GM12864 (cell line): Measurements from ENCODE around the gene MPRIP.
"Not testable (repeated sequence)": the region's sequence is repeated elsewhere in the genome, so short reads cannot be mapped to it uniquely, and the experiment has no call there.

Source experiments
- DNase-seq: peaks from one replicate; pipeline ENCODE4 v3.0.0-alpha.2; 2011; ENCODE audit warnings: low read depth
- H3K4me3 ChIP-seq: 2 replicates; pipeline ENCODE4 v1.5.1; 2011; ENCODE audit warnings: mild to moderate bottlenecking, low read depth, low read length, control low read depth
- TF ChIP-seq, protein P1 (sequence below): IDR thresholded peaks from 2 replicates; pipeline ENCODE4 v1.5.1; 2011; ENCODE audit warnings: low read depth, mild to moderate bottlenecking, moderate library complexity, low read length, control low read depth, inconsistent platforms; ENCODE audit errors: missing control alignments

Gene MPRIP

DNA sequence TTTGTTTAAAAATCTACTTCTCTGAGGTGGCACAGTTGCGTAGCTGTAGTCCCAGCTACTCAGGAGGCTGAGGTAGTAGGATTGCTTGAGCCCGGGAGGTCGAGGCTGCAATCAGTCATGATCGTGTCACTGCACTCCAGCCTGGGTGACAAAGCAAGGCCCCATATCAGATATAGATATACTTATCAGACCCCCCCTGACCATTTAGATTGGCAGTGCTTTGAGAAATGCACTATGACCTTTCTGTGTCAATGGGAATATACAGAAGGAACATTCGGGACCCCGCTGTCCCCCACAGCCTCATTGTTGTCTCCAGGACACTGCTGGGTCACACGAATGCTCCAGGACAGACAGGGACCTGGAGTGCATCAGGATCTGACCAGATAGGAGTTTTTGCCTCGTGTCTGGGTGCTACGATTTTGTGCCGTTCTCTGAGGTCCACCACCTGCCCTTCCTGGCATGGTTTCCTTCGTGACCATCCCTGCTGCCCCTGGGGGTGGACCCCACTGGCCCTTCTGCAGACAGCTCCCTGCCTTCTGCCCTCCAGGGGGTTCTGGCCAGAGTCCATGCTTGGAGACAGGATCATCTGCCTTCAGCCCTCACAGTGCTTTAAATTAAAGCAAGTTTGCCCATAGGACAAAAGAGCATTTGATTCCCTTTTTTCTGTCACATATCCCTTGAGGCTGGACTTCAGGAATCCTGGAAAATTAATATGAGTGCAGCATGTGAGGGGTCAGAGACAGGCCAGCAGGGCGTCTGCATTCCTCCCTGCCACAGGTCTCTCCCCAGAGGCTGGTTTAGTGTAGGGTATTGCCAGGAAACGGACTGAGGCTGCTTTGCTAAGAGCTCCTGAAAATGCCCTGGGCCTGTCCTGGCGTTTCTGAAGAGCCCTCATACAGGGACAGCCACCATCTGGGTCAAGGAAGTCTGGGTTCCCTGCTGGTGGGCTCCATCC lies 144.6 kb downstream of the MPRIP start:
- no peak for DNase-seq
- TF ChIP-seq, protein P1, sequence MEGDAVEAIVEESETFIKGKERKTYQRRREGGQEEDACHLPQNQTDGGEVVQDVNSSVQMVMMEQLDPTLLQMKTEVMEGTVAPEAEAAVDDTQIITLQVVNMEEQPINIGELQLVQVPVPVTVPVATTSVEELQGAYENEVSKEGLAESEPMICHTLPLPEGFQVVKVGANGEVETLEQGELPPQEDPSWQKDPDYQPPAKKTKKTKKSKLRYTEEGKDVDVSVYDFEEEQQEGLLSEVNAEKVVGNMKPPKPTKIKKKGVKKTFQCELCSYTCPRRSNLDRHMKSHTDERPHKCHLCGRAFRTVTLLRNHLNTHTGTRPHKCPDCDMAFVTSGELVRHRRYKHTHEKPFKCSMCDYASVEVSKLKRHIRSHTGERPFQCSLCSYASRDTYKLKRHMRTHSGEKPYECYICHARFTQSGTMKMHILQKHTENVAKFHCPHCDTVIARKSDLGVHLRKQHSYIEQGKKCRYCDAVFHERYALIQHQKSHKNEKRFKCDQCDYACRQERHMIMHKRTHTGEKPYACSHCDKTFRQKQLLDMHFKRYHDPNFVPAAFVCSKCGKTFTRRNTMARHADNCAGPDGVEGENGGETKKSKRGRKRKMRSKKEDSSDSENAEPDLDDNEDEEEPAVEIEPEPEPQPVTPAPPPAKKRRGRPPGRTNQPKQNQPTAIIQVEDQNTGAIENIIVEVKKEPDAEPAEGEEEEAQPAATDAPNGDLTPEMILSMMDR, result no peak

DNA sequence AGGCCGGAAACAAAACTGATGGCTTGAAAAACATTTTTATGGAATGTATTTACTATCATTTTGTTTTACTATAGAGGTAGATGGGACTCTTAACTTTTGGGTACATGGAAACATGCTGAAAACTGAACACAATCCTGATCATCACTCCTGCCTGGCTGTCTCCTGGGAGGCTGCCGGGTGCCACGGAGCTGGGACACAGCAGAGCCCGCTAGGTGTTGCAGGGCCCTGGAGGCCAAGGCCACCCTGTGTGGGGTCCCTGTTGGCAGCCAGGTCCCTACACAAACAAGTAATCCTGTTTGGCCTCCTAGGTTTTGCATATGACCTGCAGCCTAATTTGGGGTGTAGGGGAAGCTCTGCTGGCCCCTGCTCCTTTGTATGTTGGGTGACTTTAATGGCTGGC lies 146.3 kb downstream of the MPRIP start:
- no peak for DNase-seq
- TF ChIP-seq, protein P1, result no peak
- no peak overlapping the region for H3K4me3 ChIP-seq

More for the DNA sequence above, 144.6 kb downstream of the MPRIP start:
- H3K4me3 ChIP-seq, result no peak overlapping the region

DNA sequence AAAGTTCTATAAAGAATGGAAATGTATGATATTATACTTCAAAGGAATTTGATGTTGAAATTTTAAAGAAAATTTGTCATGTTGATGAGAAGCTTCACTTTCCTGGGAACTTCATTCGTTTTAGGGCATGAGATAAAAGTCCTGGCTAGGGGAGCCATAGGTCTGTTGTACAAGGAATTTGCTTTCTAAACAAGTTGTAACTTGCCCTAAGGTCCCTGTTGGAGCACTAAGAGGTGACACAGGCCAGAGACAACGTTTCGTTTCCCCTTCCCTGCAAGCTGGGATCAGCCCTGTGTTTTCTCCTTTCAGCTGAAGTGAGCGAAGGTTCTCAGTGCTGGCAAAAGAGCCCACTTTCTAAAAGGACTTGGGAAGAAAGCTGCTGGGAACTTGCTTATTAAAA lies 147.3 kb downstream of the MPRIP start:
- TF ChIP-seq, protein P1, result no peak
- H3K4me3 ChIP-seq, result no peak overlapping the region
- DNase-seq, result no peak

DNA sequence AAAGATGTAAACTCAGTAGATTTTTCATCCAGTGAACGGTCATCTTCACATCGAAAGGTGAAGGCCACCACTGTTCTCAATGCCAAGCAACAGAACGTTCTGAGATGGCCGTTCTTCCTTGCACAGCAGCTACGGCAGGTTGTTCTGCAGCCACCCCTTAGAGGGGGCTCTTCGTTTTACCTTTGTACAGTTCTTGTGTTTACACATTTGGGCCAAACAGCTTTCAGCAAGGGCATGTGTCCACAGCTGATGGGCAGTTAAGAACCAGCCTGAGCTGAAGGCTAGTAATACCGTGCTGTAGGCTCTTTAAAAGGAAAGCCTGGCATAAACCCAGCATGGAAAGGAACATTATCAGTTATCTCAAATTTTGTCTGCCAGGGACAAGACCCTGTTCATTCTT lies 147.9 kb downstream of the MPRIP start:
- TF ChIP-seq, protein P1, result no peak
- H3K4me3 ChIP-seq, result no peak overlapping the region
- DNase-seq, result no peak

DNA sequence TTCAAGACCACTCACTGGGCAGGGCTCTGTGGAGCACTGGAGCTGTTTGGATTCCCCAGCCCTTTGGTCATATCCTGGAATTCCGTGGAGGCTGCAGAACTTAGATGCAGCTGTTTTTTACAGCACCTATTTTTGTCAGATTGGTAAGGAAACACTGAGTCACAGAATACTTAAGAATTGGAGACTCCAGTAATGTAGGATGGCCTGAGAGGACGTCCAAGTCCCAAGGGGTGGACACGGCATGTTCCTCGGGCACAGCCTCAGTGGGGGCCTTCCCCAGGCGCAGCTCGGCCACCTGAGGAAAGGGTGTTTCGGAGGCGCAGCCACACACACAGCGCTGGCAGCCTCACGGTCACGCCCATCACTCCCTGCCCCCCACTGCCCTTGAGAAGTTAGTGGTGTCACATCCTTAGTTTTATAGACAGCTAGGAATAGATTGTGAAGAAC lies 149.1 kb downstream of the MPRIP start:
- DNase-seq, result no peak
- no peak overlapping the region for H3K4me3 ChIP-seq
- TF ChIP-seq, protein P1, result no peak

DNA sequence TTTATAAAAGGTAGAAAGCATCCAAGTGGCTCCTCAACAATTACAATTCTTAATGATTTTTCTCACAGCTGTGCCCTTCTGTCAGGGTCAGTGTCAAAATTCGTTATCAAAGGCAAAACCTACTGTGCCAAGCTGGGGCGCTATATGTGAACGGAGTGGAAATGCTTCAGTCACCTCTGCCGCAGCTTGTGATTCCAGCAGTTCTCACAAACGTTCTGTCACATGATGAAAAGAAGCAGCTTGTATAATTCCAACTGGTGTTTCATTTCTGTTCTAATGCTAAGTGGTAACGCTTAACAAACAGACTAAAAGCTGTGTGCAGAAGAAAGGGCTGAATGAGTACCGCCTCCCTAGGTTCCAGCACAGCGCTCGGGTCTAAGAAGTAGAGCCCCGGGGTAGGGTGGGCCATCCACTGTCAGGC lies 149.7 kb downstream of the MPRIP start:
- DNase-seq, result no peak
- no peak overlapping the region for H3K4me3 ChIP-seq
- TF ChIP-seq, protein P1, result no peak

DNA sequence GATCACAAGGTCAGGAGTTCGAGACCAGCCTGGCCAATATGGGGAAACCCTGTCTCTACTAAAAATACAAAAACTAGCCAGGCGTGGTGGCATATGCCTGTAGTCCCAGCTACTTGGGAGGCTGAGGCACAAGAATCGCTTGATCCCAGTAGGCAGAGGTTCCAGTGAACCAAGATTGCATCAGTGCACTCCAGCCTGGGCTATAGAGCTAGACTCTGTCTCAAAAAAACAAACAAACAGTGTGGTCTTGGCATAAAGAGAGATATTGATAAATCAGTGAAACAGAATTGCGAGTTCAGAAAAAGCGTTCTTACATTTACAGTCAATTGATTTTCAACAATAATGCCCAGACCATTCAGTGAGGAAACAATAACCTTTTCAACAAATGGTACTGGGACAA lies 153.2 kb downstream of the MPRIP start:
- not testable (repeated sequence) for H3K4me3 ChIP-seq, DNase-seq
